GM06990 (cell line): ENCODE results near the gene FANCC.

Experiments used
- DNase-seq: peaks from one replicate; pipeline ENCODE4 v3.0.0-alpha.2; 2011; ENCODE audit not compliant: insufficient read length; ENCODE audit errors: extremely low read depth
- H3K27me3 ChIP-seq: replicated peaks from 2 replicates; pipeline ENCODE4 v1.6.0; 2011; ENCODE audit warnings: low read length; ENCODE audit not compliant: control insufficient read depth, insufficient read depth
- H3K36me3 ChIP-seq: 2 replicates; pipeline ENCODE4 v1.5.1; 2011; ENCODE audit warnings: low read length; ENCODE audit not compliant: control insufficient read depth, insufficient read depth
- H3K4me3 ChIP-seq: replicated peaks from 2 replicates; pipeline ENCODE4 v1.5.1; 2011; ENCODE audit warnings: low read depth, mild to moderate bottlenecking, control low read depth, low read length
- CTCF ChIP-seq: IDR thresholded peaks from 2 replicates; pipeline ENCODE4 v1.5.1; 2011; ENCODE audit warnings: low read length, control low read depth, mild to moderate bottlenecking, inconsistent platforms; ENCODE audit not compliant: insufficient read depth, poor library complexity, severe bottlenecking

Gene FANCC

GRCh38 chr9:95092262-95093072 lies 225.0 kb downstream of the FANCC start:
- no peaks in the 10 kb centered on the region for H3K36me3 ChIP-seq
- no peak for DNase-seq
- H3K27me3 ChIP-seq, result no peaks in the 10 kb centered on the region
- H3K4me3 ChIP-seq, result no peak overlapping the region
- no peak for TF ChIP-seq CTCF

GRCh38 chr9:95091601-95092261 lies 225.8 kb downstream of the FANCC start:
- no peak overlapping the region for H3K4me3 ChIP-seq
- TF ChIP-seq CTCF, result no peak
- no peak for DNase-seq
- no peaks in the 10 kb centered on the region for H3K36me3 ChIP-seq
- H3K27me3 ChIP-seq, result no peaks in the 10 kb centered on the region

DNA sequence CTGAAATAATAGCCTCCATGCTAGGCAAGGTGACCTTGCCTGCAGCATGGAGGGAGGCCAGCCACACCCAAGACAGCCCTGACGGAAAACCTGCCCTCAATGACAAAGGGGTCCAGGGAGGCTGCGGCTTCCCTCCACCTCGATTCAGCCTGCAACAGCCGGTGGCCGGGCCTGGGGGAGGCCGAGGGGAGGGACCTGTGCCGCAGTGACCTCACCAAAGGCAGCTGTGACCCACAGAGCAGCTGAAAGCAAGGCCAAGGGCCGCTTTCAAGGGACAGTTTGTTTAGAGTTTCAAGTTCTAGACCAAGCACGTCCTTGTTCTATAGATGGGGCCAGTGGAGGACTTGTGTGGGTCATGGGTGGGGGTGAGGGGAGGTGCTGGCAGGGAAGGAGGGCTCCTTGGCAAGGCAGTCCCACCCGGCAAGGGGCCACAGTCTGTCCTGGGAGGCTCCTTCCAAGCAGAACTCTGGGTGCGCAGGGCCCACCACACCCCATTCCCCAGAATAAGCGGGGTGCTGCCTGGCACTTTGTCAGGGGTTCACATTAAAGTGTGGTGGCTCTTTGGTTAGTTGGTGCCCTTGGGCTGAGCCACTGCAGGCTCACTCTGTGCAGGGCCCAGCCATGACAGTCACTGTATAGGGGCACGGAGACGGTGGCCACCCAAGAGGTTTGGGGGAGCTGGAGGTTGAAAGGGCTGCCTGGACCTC lies 226.5 kb downstream of the FANCC start:
- no peaks in the 10 kb centered on the region for H3K27me3 ChIP-seq
- H3K4me3 ChIP-seq, result no peak overlapping the region
- H3K36me3 ChIP-seq, result no peaks in the 10 kb centered on the region; the same call in 1 of the 2 replicates
- TF ChIP-seq CTCF, result no peak
- no peak for DNase-seq

- no peak for TF ChIP-seq CTCF
- Histone ChIP-seq H3K4me3 (no peak overlapping the region), H3K27me3 (no peaks in the 10 kb centered on the region), H3K36me3 (no peaks in the 10 kb centered on the region; the same call in 1 of the 2 replicates)
- no peak for DNase-seq
These were observed 227.3 kb downstream of the FANCC start for GRCh38 chr9:95090023-95090791.

DNA sequence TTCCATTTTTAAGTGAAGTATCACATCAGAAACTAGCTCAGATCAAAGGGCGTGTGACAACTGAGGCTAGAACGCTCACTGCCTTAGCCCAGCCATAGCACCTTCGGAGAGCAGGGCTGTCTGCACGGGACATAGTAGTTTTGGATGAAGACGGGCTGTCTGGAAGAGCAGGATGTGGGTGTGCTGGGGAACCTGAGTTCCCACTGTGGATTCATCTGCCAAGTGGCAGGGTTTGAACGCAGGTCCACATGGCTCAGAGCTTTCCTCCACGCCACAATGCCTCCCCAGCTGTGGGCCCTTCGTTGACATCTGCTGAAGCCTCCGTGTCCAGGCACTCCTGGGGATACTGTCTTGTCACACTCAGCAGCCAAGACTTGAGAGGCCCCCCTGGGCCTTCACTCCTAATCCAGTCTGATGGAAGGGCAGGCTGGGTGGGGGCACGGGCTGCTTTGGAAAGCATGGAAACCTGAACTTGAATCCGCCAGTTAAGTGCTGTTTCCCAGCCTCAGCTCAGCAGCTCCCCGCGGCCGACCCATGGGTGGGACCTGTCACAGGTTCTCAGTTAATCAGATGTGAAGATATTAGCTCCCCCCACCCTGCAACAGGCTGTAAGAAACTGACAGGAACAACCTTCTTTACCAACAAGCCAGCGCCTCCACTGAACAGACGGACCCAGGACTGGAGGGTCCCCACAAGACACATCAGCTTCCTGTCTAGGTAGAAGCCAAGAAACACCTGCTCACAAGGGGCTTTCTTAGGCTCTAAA lies 228.1 kb downstream of the FANCC start:
- TF ChIP-seq CTCF, result no peak
- no peaks in the 10 kb centered on the region for H3K27me3 ChIP-seq
- H3K36me3 ChIP-seq, result no peaks in the 10 kb centered on the region; the same call in 1 of the 2 replicates
- no peak for DNase-seq
- no peak overlapping the region for H3K4me3 ChIP-seq
